Mononuclear cell (primary cell): Measurements from ENCODE around the gene FOXF1. TPM values are rescaled to one million over a fixed set of nuclear protein-coding genes. Genes with fewer than 3 reads are reported as not detected.

ENCODE experiments used
- H3K27me3 ChIP-seq: 2 replicates; pipeline ENCODE4 v1.6.0; 2011; ENCODE audit warnings: low read length, control low read depth; ENCODE audit not compliant: insufficient read depth
- H3K4me1 ChIP-seq: 2 replicates; pipeline ENCODE4 v1.5.1; 2011; ENCODE audit warnings: mild to moderate bottlenecking, low read length, control low read depth; ENCODE audit not compliant: insufficient read depth
- H3K4me3 ChIP-seq: 2 replicates; pipeline ENCODE4 v1.5.1; 2011; ENCODE audit warnings: mild to moderate bottlenecking, low read length, moderate library complexity
- H3K9me3 ChIP-seq: 2 replicates; pipeline ENCODE4 v1.5.1; 2011; ENCODE audit warnings: low read depth, mild to moderate bottlenecking, control low read depth, low read length
- total RNA-seq: library from RNA; depleted of rRNA; stranded (reverse); fragments of >200 nt; gene quantifications from one replicate; pipeline ENCODE4 v1.2.3, GENCODE V29; 2012

FOXF1 gene
- total RNA-seq, 1 donor: under 0.01 TPM

DNA sequence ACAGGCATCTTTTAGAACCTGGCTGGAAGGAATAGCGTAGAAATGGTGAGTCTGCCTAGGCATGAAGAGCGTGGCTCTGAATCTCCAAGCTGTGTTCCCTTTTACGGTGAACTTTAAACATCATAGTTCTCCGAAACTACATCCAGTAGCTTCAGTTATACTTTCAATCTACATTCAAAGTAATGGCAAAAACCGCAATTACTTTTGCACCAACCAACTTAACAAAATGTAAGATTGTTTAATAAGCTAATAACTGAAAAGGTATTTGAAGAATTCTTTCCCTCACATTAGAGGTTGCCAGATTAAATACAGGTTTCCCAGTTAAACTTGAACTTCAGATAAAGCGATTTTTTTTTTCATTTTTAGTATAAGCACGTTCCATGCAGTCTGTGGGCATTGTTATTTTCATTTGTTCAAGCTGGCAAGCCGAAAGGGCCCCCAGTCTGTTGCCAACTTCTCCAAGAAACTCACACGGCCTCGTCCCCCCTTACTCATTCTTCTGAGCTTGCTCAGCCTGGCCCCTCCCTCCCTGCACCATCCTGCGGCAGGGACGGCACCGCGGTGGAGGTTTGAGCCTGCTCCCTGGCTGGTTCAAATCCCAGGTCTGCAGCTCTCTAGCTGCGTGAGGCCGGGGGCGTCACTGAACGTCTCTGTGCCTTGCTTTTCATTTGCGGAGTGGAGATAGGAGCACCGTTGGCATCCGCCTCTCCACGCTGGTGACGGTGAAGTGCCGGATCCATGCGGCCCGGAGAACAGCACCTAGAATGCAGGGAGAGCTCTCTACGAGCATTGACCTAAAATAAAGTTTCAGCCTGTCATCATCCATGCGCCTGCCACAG, 48.2 kb downstream of the FOXF1 start:
- peaks cover 5% of the 10 kb centered on the region for H3K27me3 ChIP-seq
- no peak overlapping the region for H3K4me3 ChIP-seq
- no peaks in the 10 kb centered on the region for H3K9me3 ChIP-seq
- H3K4me1 ChIP-seq: peaks cover 16% of the 10 kb centered on the region

DNA sequence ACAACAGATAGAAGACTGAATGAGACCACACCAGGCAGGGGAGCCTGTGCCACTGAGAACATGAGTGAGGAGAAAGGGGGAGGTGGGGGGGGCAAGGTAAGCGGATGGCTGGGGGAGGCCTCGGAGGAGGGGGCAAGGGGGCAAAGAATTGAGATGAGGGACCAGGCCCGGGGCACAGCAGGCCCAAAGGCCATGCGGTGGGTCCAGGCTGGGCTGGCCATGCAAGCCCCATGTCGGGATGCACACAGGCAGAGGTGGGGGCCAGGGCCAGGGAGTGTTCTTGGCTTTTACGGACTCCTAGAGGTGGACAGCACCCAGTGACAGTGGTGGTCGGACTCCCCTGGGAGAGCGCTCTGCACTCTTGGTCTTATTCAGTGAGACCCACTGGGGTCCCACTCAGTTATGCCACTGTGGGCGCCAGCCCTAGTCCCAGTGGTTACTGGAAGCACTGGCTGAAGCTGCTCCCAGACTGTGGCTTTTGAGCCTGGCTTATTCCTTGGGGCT, 49.5 kb downstream of the FOXF1 start:
- no peak overlapping the region for H3K4me3 ChIP-seq
- peaks cover 15% of the 10 kb centered on the region for H3K27me3 ChIP-seq
- H3K4me1 ChIP-seq: peaks cover 13% of the 10 kb centered on the region
- no peaks in the 10 kb centered on the region for H3K9me3 ChIP-seq

GRCh38 chr16:86562356-86562755, 52.0 kb downstream of the FOXF1 start:
- Histone ChIP-seq H3K27me3 (peaks cover 37% of the 10 kb centered on the region), H3K4me1 (peaks cover 21% of the 10 kb centered on the region), H3K4me3 (no peak overlapping the region), H3K9me3 (no peaks in the 10 kb centered on the region)

GRCh38 chr16:86563469-86564345, 53.4 kb downstream of the FOXF1 start:
- Histone ChIP-seq H3K4me3 (no peak overlapping the region), H3K4me1 (peaks cover 21% of the 10 kb centered on the region), H3K9me3 (no peaks in the 10 kb centered on the region), H3K27me3 (peaks cover 44% of the 10 kb centered on the region)

Other genes starting within 250 kb of the FOXF1 start
- gene MTHFSD, start 44.7 kb downstream of the FOXF1 start, total RNA-seq: 3.3 TPM
- gene FOXC2, start 56.3 kb downstream of the FOXF1 start, total RNA-seq: not detected
- gene FOXL1, start 68.0 kb downstream of the FOXF1 start, total RNA-seq: not detected